Measurements from ENCODE around the gene PRLR. TPM values are rescaled to one million over a fixed set of nuclear protein-coding genes. Genes with fewer than 3 reads are reported as not detected.

PRLR gene
- total and polyA plus RNA-seq, 2 experiments from 2014 or later: 0.31 to 2.2 TPM

DNA sequence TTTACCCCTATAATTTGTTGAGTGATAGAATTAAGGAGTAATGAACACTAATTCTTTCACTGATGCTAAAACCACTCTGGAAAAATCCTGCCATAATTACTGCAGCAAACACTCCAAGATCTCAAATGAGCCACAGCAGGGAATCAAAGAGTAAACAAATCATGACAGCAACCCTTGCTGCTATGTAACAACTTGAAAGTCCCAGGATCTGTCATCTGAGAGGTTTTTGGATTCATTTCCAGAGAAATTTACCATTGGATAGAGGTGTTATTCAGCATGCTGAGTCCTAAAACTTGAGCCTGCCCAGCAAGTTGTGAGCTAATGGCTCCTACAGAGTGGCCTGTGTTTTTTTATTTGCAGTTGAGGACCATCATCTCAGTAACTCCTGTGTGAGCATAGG is 59.2 kb downstream of the PRLR start (continued):
- TF ChIP-seq CTCF (conservative IDR thresholded peaks at IDR 0.05; ENCODE audit: low read depth in 2 of 2) (no peak), POLR2AphosphoS5 (IDR thresholded peaks at IDR 0.05; ENCODE audit: low read depth) (no peak), STAT1 (IDR thresholded peaks at IDR 0.05; ENCODE audit: unreplicated experiment) (no peak), ZNF114 (CRISPR knock-in tag; IDR thresholded peaks at IDR 0.05) (no peak), EZH2 (IDR thresholded peaks at IDR 0.05; ENCODE audit: low read depth, unreplicated experiment) (no peak), JUNB (IDR thresholded peaks at IDR 0.05; ENCODE audit: unreplicated experiment) (no peak), EZH2phosphoT487 (IDR thresholded peaks at IDR 0.05; ENCODE audit: unreplicated experiment) (no peak)
- TF ChIP-seq, protein P1, sequence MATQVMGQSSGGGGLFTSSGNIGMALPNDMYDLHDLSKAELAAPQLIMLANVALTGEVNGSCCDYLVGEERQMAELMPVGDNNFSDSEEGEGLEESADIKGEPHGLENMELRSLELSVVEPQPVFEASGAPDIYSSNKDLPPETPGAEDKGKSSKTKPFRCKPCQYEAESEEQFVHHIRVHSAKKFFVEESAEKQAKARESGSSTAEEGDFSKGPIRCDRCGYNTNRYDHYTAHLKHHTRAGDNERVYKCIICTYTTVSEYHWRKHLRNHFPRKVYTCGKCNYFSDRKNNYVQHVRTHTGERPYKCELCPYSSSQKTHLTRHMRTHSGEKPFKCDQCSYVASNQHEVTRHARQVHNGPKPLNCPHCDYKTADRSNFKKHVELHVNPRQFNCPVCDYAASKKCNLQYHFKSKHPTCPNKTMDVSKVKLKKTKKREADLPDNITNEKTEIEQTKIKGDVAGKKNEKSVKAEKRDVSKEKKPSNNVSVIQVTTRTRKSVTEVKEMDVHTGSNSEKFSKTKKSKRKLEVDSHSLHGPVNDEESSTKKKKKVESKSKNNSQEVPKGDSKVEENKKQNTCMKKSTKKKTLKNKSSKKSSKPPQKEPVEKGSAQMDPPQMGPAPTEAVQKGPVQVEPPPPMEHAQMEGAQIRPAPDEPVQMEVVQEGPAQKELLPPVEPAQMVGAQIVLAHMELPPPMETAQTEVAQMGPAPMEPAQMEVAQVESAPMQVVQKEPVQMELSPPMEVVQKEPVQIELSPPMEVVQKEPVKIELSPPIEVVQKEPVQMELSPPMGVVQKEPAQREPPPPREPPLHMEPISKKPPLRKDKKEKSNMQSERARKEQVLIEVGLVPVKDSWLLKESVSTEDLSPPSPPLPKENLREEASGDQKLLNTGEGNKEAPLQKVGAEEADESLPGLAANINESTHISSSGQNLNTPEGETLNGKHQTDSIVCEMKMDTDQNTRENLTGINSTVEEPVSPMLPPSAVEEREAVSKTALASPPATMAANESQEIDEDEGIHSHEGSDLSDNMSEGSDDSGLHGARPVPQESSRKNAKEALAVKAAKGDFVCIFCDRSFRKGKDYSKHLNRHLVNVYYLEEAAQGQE (IDR thresholded peaks at IDR 0.05; ENCODE audit: unreplicated experiment): no peak

DNA sequence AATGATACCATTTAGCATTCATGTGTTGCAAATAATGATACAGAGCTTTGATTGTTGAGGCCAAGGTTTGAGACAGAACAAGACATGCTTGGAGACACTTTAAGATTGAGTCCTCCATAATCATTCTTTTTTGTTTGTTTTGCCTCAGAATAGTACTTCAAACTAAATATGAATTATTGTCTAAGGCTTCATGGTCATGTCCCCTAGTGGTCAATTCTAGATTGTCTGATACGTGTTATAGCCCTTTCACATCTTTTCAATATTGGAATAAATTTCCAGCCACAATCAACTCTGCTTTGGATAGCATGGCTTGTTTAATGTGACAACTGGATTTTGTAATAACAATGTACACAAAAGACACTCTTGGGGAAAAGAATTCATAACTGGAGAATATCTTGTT is 64.2 kb downstream of the PRLR start:
- Mint-ChIP-seq H3K27me3 (ENCODE audit: insufficient read depth, low read depth, poor library complexity) (no peaks in the 10 kb centered on the region), H3K27ac (no peak overlapping the region), H3K4me3 (no peak overlapping the region), H3K4me1 (no peaks in the 10 kb centered on the region), H3K36me3 (ENCODE audit: low read depth) (no peaks in the 10 kb centered on the region), H3K9me3 (peaks cover 20% of the 10 kb centered on the region; the same call in 2 of the 3 replicates)
- Histone ChIP-seq H3F3A (replicated peaks; ENCODE audit: low read depth) (no peaks in the 10 kb centered on the region), H3K36me3 (ENCODE audit: insufficient read depth) (no peaks in the 10 kb centered on the region), H3K4me1 (ENCODE audit: insufficient read depth) (no peaks in the 10 kb centered on the region), H3K4me2 (no peak overlapping the region), H3K27ac (ENCODE audit: low read depth) (no peak overlapping the region), H4K20me1 (replicated peaks; ENCODE audit: insufficient read depth) (no peaks in the 10 kb centered on the region), H3K9me2 (ENCODE audit: insufficient read depth) (no peaks in the 10 kb centered on the region; the same call in 1 of the 2 replicates), H3K27me3 (ENCODE audit: insufficient read depth) (no peaks in the 10 kb centered on the region), H2AFZ (no peak overlapping the region), H3K79me2 (replicated peaks; ENCODE audit: insufficient read depth) (no peaks in the 10 kb centered on the region), H3K4me3 (no peak overlapping the region)
- TF ChIP-seq POLR2AphosphoS5 (IDR thresholded peaks at IDR 0.05; ENCODE audit: low read depth) (no peak), CTCF (conservative IDR thresholded peaks at IDR 0.05; ENCODE audit: low read depth in 2 of 2) (peak in 1 of 2 experiments; percentile 34; a peak in 1 of 4 replicates)
- ATAC-seq: no peak
- no peak for DNase-seq (ENCODE audit: low spot score)
